T47D (cell line): ENCODE data around the gene EP400.
"Not testable (repeated sequence)": the region's sequence is repeated elsewhere in the genome, so short reads cannot be mapped to it uniquely, and the experiment has no call there.

Experiments used
- DNase-seq, 2 experiments: peaks; one replicate each; pipeline versions ENCODE4 v3.0.0 to v3.0.0-alpha.2; 2011 to 2012; ENCODE audit warnings: low read depth in 1 of 2, low spot score in 1 of 2
- JUND ChIP-seq: IDR thresholded peaks from 2 replicates; pipeline ENCODE4 v1.6.1; 2012; ENCODE audit warnings: low read depth
- in situ Hi-C: cut with HindIII; loops from 2 replicates; pipeline ENCODE4 v1.10.0; 2016; ENCODE audit warnings: low sequenced_read_pairs, low pct_unique_long_range_greater_than_20kb

The EP400 gene

GRCh38 chr12:132049442-132049841, 99.7 kb downstream of the EP400 start:
- in situ Hi-C loops = no loop called here
- DNase-seq = no peak
- TF ChIP-seq JUND = no peak

- TF ChIP-seq JUND = no peak
- in situ Hi-C loops = no loop called here
- DNase-seq = no peak
Measured at GRCh38 chr12:132049876-132050275, 100.1 kb downstream of the EP400 start.

GRCh38 chr12:132051718-132052117, 102.0 kb downstream of the EP400 start:
- peak in 1 of 2 experiments; percentile 62 for DNase-seq
- in situ Hi-C loops = not testable (repeated sequence)

GRCh38 chr12:132052196-132052932, 102.6 kb downstream of the EP400 start:
- in situ Hi-C loops = no loop called here
- TF ChIP-seq JUND = no peak
- DNase-seq = no peak

DNA sequence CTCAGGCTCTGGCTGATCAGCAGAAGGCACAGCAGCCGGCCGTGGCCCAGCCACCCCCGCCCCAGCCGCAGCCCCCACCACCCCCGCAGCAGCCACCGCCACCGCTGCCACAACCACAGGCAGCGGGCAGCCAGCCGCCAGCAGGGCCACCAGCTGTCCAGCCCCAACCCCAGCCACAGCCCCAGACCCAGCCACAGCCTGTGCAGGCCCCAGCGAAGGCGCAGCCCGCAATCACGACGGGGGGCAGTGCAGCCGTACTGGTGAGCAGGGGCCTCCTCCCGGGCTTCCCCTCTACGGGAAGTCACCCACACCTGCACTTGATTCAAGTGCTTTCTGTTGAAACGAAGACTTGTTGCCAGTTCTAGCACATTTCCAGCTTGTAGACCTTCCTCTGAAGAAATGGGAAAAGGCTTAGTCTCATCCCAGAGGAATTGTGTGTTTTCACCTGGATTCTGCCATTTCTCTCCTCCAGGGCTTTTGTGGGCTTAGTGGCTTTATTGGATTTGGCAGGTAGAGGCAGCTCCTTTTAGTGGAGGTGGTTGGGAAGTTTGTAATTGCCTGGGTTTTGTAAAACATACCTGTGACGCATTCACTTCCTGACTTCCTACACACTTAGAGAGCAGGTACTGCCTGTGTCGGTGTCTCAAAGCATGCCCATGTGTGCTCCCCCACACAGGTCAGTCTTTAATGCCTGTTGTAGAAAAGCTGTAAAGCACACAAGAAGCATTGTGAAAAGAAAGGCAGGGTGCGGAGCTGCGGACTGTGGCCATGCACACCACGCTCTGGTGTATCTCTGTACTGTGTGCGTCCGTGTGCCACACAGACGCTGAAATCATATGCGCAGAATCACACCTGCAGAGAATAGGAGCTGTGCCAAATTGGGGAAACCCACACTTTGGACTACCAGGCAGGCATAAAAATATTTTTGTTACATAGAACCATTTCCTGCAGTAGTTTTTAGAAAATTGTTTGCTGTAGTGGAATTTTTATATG, 103.9 kb downstream of the EP400 start:
- no peak for DNase-seq
- TF ChIP-seq JUND = no peak
- in situ Hi-C loops = no loop called here

DNA sequence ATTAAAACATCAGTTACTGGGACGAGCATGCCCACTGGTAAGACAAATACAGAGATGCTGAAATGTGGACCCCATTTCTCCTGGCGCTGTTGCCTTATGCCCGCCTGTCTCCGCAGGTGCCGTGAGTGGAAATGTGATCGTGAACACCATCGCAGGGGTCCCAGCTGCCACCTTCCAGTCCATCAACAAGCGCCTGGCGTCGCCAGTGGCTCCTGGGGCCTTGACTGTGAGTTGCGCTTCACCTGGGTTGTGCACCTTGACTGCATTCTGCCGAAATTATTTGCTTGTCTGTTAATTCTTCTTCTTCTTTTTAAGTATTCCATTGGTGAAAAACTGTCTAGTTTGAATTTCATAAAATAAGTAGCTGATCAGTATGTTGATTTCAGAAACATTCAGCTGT, 105.2 kb downstream of the EP400 start:
- in situ Hi-C loops = no loop called here
- DNase-seq = no peak
- no peak for TF ChIP-seq JUND

DNA sequence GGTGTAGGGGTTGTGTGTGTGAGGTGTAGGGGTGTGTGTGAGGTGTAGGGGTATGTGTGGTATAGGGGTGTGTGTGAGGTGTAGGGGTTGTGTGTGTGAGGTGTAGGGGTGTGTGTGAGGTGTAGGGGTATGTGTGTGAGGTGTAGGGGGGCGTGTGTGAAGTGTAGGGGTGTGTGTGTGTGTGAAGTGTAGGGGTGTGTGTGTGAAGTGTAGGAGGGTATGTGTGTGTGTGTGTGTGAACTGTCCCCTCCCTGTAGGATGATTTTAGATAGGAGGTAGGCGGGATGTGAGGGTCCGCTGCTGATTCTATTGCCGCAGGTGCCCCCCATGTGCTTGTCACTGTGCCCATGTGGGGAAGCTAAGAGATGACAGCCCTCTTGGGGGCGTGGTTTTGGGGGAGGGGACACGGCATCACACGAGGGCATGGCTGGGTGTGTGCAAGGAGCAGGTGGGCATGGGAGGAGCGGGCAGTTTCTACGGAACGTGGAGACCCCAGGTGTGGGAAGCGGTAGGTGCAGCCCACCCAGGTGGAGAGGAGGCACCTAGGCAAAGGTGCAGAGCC, 105.9 kb downstream of the EP400 start:
- in situ Hi-C loops = no loop called here
- no peak for TF ChIP-seq JUND
- DNase-seq = no peak

DNA sequence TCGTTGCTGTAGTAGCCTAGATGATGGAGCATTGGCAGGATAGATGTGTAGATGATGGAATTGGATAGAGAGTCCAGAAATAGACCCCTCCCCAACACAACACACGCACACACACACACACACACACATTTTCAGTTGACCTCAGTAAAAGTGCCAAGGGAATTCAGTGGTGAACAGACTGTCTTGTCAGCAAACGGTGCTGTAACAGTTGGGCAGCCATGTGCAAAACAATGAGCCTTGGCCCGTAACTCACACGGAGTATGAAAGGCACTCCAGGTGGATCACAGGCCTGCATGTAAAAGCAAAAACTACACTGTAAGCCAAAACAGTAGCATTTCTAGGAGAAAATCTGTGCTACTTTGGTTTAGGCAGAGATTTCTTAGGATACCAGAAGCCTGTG, 106.6 kb downstream of the EP400 start:
- no peak for TF ChIP-seq JUND
- in situ Hi-C loops = no loop called here

GRCh38 chr12:132056951-132057350, 107.2 kb downstream of the EP400 start:
- DNase-seq = no peak
- in situ Hi-C loops = no loop called here
- no peak for TF ChIP-seq JUND

More for the DNA sequence above, 106.6 kb downstream of the EP400 start:
- DNase-seq = no peak

DNA sequence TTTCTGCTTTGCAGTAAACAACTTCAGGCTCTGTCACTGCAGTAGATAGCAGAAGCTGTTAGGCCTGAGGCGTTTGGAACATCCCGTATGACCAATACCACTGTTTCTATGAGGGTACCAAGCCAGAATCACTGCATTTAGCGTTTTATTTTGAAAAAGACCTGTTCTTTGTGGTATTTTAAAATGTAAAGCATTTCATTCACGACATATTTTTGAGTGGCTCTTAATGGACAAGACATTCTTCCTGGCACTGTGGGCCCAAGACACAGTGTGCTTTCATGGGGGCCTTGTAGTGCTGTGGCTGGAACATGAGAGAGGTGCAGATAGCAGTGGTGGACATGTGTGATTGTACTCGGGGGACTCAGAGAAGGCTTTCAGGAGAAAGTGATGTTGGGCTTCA, 107.9 kb downstream of the EP400 start:
- TF ChIP-seq JUND = no peak
- in situ Hi-C loops = no loop called here
- no peak for DNase-seq

GRCh38 chr12:132061197-132061596, 111.5 kb downstream of the EP400 start:
- DNase-seq = no peak
- no peak for TF ChIP-seq JUND
- in situ Hi-C loops = no loop called here

DNA sequence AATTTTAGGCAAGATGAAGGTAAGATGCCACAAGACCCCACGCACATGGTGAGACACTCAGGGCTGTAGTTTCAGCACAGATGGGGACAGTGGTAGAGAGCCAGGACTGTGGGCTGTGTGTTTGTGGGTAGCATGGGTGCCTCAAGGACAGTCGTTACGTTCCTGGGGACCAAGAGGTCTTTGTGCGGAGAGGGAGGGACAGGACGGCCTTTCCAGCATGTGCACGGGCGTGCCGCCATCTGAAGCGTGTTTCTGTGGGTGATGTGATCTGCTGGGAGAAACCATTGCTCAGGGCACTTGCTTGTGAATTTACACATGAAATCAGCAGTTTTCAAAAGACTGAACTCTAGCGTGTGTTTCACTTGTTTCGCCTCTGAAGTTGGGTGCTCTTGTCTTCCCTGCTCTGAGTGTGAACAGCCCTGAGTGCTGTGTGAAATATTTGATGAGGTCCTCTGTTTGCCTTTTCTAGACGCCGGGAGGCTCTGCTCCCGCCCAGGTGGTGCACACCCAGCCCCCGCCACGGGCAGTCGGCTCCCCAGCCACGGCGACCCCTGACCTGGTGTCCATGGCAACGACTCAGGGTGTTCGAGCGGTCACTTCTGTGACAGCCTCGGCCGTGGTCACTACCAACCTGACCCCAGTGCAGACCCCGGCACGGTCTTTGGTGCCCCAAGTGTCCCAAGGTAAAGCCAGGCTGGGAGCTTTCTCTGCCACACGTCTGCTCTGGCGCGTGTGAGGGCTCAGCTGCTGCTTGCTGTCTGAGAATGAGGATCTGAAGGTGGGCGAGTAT, 112.1 kb downstream of the EP400 start:
- no peak for TF ChIP-seq JUND
- in situ Hi-C loops = no loop called here
- DNase-seq = no peak
